OCI-LY1 (cell line): Measurements from ENCODE around the gene CBLN1.

Source experiments
- H2AFZ ChIP-seq: fragments of 200-600 bp; sonication (generic), shearing (Covaris generic); 2 replicates; pipeline ENCODE4 v1.6.0; 2014; ENCODE audit warnings: antibody characterized with exemption, mild to moderate bottlenecking, low read length
- H3F3A ChIP-seq: fragments of 200-600 bp; sonication (generic), shearing (Covaris generic); 2 replicates; pipeline ENCODE4 v1.6.0; 2014; ENCODE audit warnings: mild to moderate bottlenecking, antibody characterized with exemption, low read length, moderate library complexity; ENCODE audit not compliant: insufficient read depth
- H3K27ac ChIP-seq: fragments of 200-600 bp; sonication (generic); 2 replicates; pipeline ENCODE4 v1.5.1; 2014; ENCODE audit warnings: low read length, mixed run types, mild to moderate bottlenecking, low read depth; ENCODE audit not compliant: poor library complexity, severe bottlenecking
- H3K27me3 ChIP-seq: fragments of 200-600 bp; sonication (generic); 2 replicates; pipeline ENCODE4 v1.6.0; 2014; ENCODE audit warnings: antibody characterized with exemption, mild to moderate bottlenecking, low read length, moderate library complexity; ENCODE audit not compliant: insufficient read depth
- H3K36me3 ChIP-seq: fragments of 200-600 bp; sonication (generic); 2 replicates; pipeline ENCODE4 v1.6.1; 2014; ENCODE audit warnings: mild to moderate bottlenecking, antibody characterized with exemption, low read length, moderate library complexity, mixed read lengths; ENCODE audit not compliant: insufficient read depth
- H3K4me1 ChIP-seq: fragments of 200-600 bp; sonication (generic); 2 replicates; pipeline ENCODE4 v1.5.1; 2014; ENCODE audit warnings: mild to moderate bottlenecking, low read length, moderate library complexity; ENCODE audit not compliant: insufficient read depth, severe bottlenecking
- H3K4me2 ChIP-seq: fragments of 200-600 bp; sonication (generic), shearing (Covaris generic); 2 replicates; pipeline ENCODE4 v1.6.1; 2014; ENCODE audit warnings: low read length
- H3K4me3 ChIP-seq: fragments of 200-600 bp; sonication (generic); 2 replicates; pipeline ENCODE4 v1.5.1; 2014; ENCODE audit warnings: low read length, low read depth, mild to moderate bottlenecking, mixed read lengths; ENCODE audit not compliant: poor library complexity, severe bottlenecking
- H3K79me2 ChIP-seq: fragments of 200-600 bp; shearing (Covaris generic); 2 replicates; pipeline ENCODE4 v1.6.1; 2016; ENCODE audit warnings: mixed run types, low read length, mixed read lengths; ENCODE audit not compliant: insufficient read depth
- H3K9ac ChIP-seq: fragments of 200-600 bp; sonication (generic), shearing (Covaris generic); 2 replicates; pipeline ENCODE4 v1.6.1; 2014; ENCODE audit warnings: mild to moderate bottlenecking, low read length, mixed read lengths
- H3K9me2 ChIP-seq: fragments of 200-600 bp; sonication (generic), shearing (Covaris generic); 2 replicates; pipeline ENCODE4 v1.6.1; 2014; ENCODE audit warnings: low read depth, mild to moderate bottlenecking, low read length, mixed read lengths
- H3K9me3 ChIP-seq: fragments of 200-600 bp; shearing (Covaris generic); 2 replicates; pipeline ENCODE4 v1.6.1; 2014; ENCODE audit warnings: low read length, mixed read lengths
- H4K20me1 ChIP-seq: fragments of 200-600 bp; sonication (generic), shearing (Covaris generic); 2 replicates; pipeline ENCODE4 v1.6.0; 2016; ENCODE audit warnings: mild to moderate bottlenecking, low read length; ENCODE audit not compliant: insufficient read depth
- EZH2 ChIP-seq: fragments of 200-600 bp; sonication (generic), shearing (Covaris generic); IDR thresholded peaks from 2 replicates; pipeline ENCODE4 v1.8.0; 2017; ENCODE audit warnings: borderline replicate concordance, mixed run types, mild to moderate bottlenecking, antibody characterized with exemption, low read length, moderate library complexity, mixed read lengths
- TF ChIP-seq, protein P1 (sequence below): fragments of 200-600 bp; sonication (generic), shearing (Covaris generic); IDR thresholded peaks from 2 replicates; pipeline ENCODE4 v1.5.1; 2017; ENCODE audit warnings: mild to moderate bottlenecking, antibody characterized with exemption, low read length, moderate library complexity, mixed read lengths

Gene CBLN1

DNA sequence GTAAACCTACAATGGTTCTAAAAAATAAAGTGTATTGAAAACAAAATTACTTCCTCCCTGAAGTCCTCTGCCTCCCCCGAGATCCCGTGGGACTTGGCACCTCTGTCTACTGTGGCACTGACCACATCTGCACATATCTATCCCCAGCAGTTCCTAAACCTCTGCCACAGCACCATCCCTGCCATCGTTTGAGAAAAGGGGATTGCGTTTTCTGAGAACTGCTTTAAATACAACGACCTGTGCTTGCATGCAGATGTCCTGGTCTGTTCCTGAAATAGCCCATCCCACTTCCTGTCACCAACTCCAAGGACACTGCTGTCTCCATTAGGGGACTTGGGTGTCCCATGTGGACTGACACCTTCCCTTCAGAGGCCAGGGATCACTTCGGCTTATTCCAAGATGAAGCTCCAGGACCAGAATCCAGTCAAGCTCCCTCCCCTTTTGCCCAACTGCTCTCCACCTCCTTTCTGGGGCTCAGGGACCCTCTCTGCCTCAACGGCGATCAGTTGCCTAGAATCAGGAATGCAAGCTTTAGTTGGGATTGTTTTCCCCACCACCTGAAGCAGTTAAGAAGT, 20.6 kb downstream of the CBLN1 start:
- Histone ChIP-seq H3K4me2 (no peak overlapping the region), H2AFZ (no peak overlapping the region), H3K36me3 (no peaks in the 10 kb centered on the region), H3K4me3 (no peak overlapping the region), H3K4me1 (no peaks in the 10 kb centered on the region), H3K79me2 (no peaks in the 10 kb centered on the region), H3K27ac (no peak overlapping the region), H3K9me3 (no peaks in the 10 kb centered on the region), H3F3A (no peaks in the 10 kb centered on the region), H3K9me2 (no peaks in the 10 kb centered on the region), H3K27me3 (no peaks in the 10 kb centered on the region), H3K9ac (no peak overlapping the region), H4K20me1 (no peaks in the 10 kb centered on the region)
- TF ChIP-seq, protein P1, sequence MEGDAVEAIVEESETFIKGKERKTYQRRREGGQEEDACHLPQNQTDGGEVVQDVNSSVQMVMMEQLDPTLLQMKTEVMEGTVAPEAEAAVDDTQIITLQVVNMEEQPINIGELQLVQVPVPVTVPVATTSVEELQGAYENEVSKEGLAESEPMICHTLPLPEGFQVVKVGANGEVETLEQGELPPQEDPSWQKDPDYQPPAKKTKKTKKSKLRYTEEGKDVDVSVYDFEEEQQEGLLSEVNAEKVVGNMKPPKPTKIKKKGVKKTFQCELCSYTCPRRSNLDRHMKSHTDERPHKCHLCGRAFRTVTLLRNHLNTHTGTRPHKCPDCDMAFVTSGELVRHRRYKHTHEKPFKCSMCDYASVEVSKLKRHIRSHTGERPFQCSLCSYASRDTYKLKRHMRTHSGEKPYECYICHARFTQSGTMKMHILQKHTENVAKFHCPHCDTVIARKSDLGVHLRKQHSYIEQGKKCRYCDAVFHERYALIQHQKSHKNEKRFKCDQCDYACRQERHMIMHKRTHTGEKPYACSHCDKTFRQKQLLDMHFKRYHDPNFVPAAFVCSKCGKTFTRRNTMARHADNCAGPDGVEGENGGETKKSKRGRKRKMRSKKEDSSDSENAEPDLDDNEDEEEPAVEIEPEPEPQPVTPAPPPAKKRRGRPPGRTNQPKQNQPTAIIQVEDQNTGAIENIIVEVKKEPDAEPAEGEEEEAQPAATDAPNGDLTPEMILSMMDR = no peak
- no peak for TF ChIP-seq EZH2

- Histone ChIP-seq H3K4me2 (no peak overlapping the region), H3K9me2 (no peaks in the 10 kb centered on the region), H4K20me1 (no peaks in the 10 kb centered on the region), H3K27me3 (no peaks in the 10 kb centered on the region), H2AFZ (no peak overlapping the region), H3K4me1 (no peaks in the 10 kb centered on the region), H3K27ac (no peak overlapping the region), H3K4me3 (no peak overlapping the region), H3K9me3 (no peaks in the 10 kb centered on the region), H3K36me3 (no peaks in the 10 kb centered on the region), H3K9ac (no peak overlapping the region), H3K79me2 (no peaks in the 10 kb centered on the region), H3F3A (no peaks in the 10 kb centered on the region)
- TF ChIP-seq, protein P1 = no peak
- no peak for TF ChIP-seq EZH2
Observed at GRCh38 chr16:49260253-49260652, 21.4 kb downstream of the CBLN1 start.

DNA sequence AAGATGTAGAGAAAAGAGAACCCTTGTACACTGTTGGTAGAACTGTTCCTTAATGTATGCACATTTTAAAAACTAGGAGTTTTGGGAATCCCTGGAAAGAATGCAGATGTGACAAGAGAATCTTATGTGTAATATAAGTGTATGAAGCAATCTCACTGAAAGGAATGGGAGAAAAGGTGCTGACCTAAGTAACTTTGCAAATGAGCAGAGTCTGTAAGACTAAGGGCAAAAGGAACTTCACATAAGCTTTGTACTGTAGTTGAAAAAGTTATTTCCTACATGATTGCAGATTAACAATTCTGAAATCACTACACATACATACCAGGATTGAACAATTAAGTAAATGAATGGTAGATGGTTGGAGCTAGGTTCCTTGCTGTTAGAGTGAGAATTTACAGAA, 22.3 kb downstream of the CBLN1 start:
- Histone ChIP-seq H3K9me2 (no peaks in the 10 kb centered on the region), H3K4me2 (no peak overlapping the region), H3K27me3 (no peaks in the 10 kb centered on the region), H2AFZ (no peak overlapping the region), H3K4me3 (no peak overlapping the region), H3F3A (no peaks in the 10 kb centered on the region), H3K79me2 (no peaks in the 10 kb centered on the region), H3K36me3 (no peaks in the 10 kb centered on the region), H4K20me1 (no peaks in the 10 kb centered on the region), H3K27ac (no peak overlapping the region), H3K9ac (no peak overlapping the region), H3K9me3 (no peaks in the 10 kb centered on the region), H3K4me1 (no peaks in the 10 kb centered on the region)
- TF ChIP-seq, protein P1 = no peak
- no peak for TF ChIP-seq EZH2
